Caco-2 (cell line): ENCODE data around the gene ALOX12B. TPM values are rescaled to one million over a fixed set of nuclear protein-coding genes. Genes with fewer than 3 reads are reported as not detected.

Experiments used
- BruUV-seq: library from RNA; stranded (reverse); fragments of 400-500 nt; replicated peaks from 2 replicates; lab custom pipeline; 2021; lab: Mats Ljungman, UMichigan
- CTCF ChIA-PET: fragments of 300-600 bp; sonication (Branson Sonifier 250); formaldehyde crosslinking; loops from one replicate; lab custom pipeline; 2022; ENCODE audit warnings: antibody characterized with exemption; lab: Charles Lee
- POLR2A ChIA-PET: fragments of 300-600 bp; sonication (Branson Sonifier 250); formaldehyde crosslinking; loops from one replicate; lab custom pipeline; 2022; ENCODE audit warnings: antibody characterized with exemption; lab: Charles Lee
- DNase-seq, 2 experiments: peaks; one replicate each; pipeline versions ENCODE4 v3.0.0 to v3.0.0-alpha.2; 2020 to 2022
- H3K27me3 ChIP-seq: replicated peaks from 2 replicates; pipeline ENCODE4 v1.6.0; 2011; ENCODE audit warnings: low read length; ENCODE audit not compliant: control insufficient read depth, insufficient read depth
- H3K36me3 ChIP-seq: 2 replicates; pipeline ENCODE4 v1.5.1; 2011; ENCODE audit warnings: low read length; ENCODE audit not compliant: control insufficient read depth, insufficient read depth
- H3K4me1 ChIP-seq: fragments of 250-450 bp; sonication (Bioruptor Pico); 2 replicates; pipeline ENCODE4 v1.5.1; 2020; ENCODE audit warnings: mild to moderate bottlenecking
- H3K4me3 ChIP-seq: 2 replicates; pipeline ENCODE4 v1.5.1; 2011; ENCODE audit warnings: low read depth, mild to moderate bottlenecking, control low read depth, low read length
- H3K9me3 ChIP-seq: fragments of 250-450 bp; sonication (Bioruptor Pico); 2 replicates; pipeline ENCODE4 v1.5.1; 2020; ENCODE audit warnings: mild to moderate bottlenecking, moderate library complexity
- H3K27ac Mint-ChIP-seq: one replicate; pipeline ENCODE4 v1.8.0; 2022; ENCODE audit warnings: mixed read lengths; ENCODE audit not compliant: unreplicated experiment
- H3K27me3 Mint-ChIP-seq: one replicate; pipeline ENCODE4 v1.8.0; 2022; ENCODE audit warnings: mixed read lengths; ENCODE audit not compliant: insufficient read depth, unreplicated experiment
- H3K36me3 Mint-ChIP-seq: one replicate; pipeline ENCODE4 v1.8.0; 2022; ENCODE audit warnings: mild to moderate bottlenecking, mixed read lengths; ENCODE audit not compliant: insufficient read depth, unreplicated experiment
- H3K4me1 Mint-ChIP-seq: one replicate; pipeline ENCODE4 v1.8.0; 2022; ENCODE audit warnings: low read depth, mixed read lengths; ENCODE audit not compliant: unreplicated experiment
- H3K4me3 Mint-ChIP-seq: one replicate; pipeline ENCODE4 v1.8.0; 2022; ENCODE audit warnings: mild to moderate bottlenecking, moderate library complexity, mixed read lengths; ENCODE audit not compliant: unreplicated experiment
- H3K9me3 Mint-ChIP-seq: one replicate; pipeline ENCODE4 v1.8.0; 2022; ENCODE audit warnings: mixed read lengths; ENCODE audit not compliant: unreplicated experiment
- intact Hi-C: fragments of 100-400 bp; cut with micrococcal nuclease; formaldehyde crosslinking; loops from one replicate; pipeline ENCODE4 v1.10.0; 2022; ENCODE audit not compliant: unreplicated experiment
- total RNA-seq: library from RNA; stranded (reverse); gene quantifications from 2 replicates; pipeline ENCODE4 v1.2.3, GENCODE V29; 2022
- TF ChIP-seq, protein P1 (sequence below), 2 experiments: fragments of 200-600 bp in 1 of 2; IDR thresholded peaks; 1 replicate in 1 of 2; 2 replicates in 1 of 2; pipeline versions ENCODE4 v1.5.1 to v1.8.0; 2011 to 2022; ENCODE audit warnings: antibody characterized with exemption in 1 of 2, control low read depth in 1 of 2, inconsistent platforms in 1 of 2, low read depth in 1 of 2, low read length in 1 of 2, mild to moderate bottlenecking in 1 of 2, moderate library complexity in 1 of 2; ENCODE audit not compliant: insufficient read depth in 1 of 2, severe bottlenecking in 1 of 2, unreplicated experiment in 1 of 2

ALOX12B gene
- total RNA-seq, 1 experiment from 2014 or later: 0.34 TPM

DNA sequence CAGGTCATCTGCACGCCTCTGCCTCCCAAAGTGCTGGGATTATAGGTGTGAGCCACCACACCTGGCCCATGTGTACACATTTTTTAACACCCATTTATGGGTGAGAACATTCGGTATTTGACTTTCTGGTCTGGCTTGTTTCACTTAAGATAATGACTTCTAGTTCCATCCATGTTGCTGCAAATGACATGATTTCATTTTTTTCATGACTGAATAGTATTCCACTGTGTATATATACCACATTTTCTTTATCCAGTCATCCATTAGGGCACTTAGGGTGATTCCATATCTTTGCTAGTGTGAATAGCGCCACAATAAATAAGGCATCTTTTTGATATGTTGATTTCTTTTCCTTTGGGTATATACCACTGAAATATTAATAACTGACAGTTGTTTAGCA is 5.6 kb downstream of the ALOX12B start:
- intact Hi-C loops: loop anchor here (5.0 kb wide), 1 partner anchor 35 kb away; the partner anchor contains the start of gene ALOXE3
- DNase-seq: no peak
- Histone ChIP-seq H3K4me3 (no peak overlapping the region), H3K9me3 (no peaks in the 10 kb centered on the region), H3K4me1 (no peaks in the 10 kb centered on the region), H3K36me3 (no peaks in the 10 kb centered on the region), H3K27me3 (no peaks in the 10 kb centered on the region)
- Mint-ChIP-seq H3K4me1 (no peaks in the 10 kb centered on the region), H3K36me3 (no peaks in the 10 kb centered on the region), H3K27me3 (peaks cover 2% of the 10 kb centered on the region), H3K27ac (no peak overlapping the region), H3K9me3 (no peaks in the 10 kb centered on the region), H3K4me3 (no peak overlapping the region)
- BruUV-seq: no TSS peak
- POLR2A ChIA-PET: no interaction called here
- TF ChIP-seq, protein P1, sequence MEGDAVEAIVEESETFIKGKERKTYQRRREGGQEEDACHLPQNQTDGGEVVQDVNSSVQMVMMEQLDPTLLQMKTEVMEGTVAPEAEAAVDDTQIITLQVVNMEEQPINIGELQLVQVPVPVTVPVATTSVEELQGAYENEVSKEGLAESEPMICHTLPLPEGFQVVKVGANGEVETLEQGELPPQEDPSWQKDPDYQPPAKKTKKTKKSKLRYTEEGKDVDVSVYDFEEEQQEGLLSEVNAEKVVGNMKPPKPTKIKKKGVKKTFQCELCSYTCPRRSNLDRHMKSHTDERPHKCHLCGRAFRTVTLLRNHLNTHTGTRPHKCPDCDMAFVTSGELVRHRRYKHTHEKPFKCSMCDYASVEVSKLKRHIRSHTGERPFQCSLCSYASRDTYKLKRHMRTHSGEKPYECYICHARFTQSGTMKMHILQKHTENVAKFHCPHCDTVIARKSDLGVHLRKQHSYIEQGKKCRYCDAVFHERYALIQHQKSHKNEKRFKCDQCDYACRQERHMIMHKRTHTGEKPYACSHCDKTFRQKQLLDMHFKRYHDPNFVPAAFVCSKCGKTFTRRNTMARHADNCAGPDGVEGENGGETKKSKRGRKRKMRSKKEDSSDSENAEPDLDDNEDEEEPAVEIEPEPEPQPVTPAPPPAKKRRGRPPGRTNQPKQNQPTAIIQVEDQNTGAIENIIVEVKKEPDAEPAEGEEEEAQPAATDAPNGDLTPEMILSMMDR (IDR thresholded peaks at IDR 0.05; ENCODE audit: insufficient read depth in 1 of 2, low read depth in 1 of 2, low read length in 1 of 2, severe bottlenecking in 1 of 2, unreplicated experiment in 1 of 2): no peak
- CTCF ChIA-PET: no interaction called here

DNA sequence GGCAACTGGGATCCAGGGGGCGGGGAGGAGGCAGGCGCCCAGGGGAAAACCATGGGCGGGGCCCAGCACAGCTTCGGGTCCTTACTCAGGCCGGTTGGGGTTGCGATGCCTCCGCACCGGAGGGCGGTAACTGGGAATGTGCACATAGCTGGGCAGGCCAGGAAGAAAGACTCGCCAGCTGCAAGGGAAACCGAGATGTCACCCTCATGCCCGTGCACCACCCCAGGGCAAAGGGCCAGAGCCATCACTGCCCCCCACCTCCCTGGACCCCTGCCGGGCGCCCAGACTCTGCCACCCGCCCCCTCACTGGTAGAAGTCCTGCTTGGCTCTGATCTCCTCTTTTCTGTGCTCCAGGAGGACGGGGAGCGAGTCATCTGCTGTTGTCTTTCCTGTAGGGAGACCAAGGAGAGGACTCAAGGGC is 6.7 kb downstream of the ALOX12B start:
- ChIA-PET CTCF (interaction anchor here (1.3 kb wide), 1 partner anchor 13 kb away, joined by 3 read pairs; no protein-coding TSS in a partner anchor), POLR2A (no interaction called here)
- Mint-ChIP-seq H3K27me3 (peaks cover 2% of the 10 kb centered on the region), H3K4me3 (peak overlapping the region; percentile 73), H3K4me1 (no peaks in the 10 kb centered on the region), H3K27ac (no peak overlapping the region), H3K36me3 (no peaks in the 10 kb centered on the region), H3K9me3 (no peaks in the 10 kb centered on the region)
- TF ChIP-seq, protein P1 (IDR thresholded peaks at IDR 0.05; ENCODE audit: insufficient read depth in 1 of 2, low read depth in 1 of 2, low read length in 1 of 2, severe bottlenecking in 1 of 2, unreplicated experiment in 1 of 2): no peak
- Histone ChIP-seq H3K36me3 (no peaks in the 10 kb centered on the region), H3K9me3 (no peaks in the 10 kb centered on the region), H3K4me3 (no peak overlapping the region), H3K4me1 (no peaks in the 10 kb centered on the region), H3K27me3 (no peaks in the 10 kb centered on the region)
- BruUV-seq: no TSS peak
- no peak for DNase-seq
- intact Hi-C loops: loop anchor here (5.0 kb wide), 1 partner anchor 36 kb away; the partner anchor contains the start of gene ALOXE3

DNA sequence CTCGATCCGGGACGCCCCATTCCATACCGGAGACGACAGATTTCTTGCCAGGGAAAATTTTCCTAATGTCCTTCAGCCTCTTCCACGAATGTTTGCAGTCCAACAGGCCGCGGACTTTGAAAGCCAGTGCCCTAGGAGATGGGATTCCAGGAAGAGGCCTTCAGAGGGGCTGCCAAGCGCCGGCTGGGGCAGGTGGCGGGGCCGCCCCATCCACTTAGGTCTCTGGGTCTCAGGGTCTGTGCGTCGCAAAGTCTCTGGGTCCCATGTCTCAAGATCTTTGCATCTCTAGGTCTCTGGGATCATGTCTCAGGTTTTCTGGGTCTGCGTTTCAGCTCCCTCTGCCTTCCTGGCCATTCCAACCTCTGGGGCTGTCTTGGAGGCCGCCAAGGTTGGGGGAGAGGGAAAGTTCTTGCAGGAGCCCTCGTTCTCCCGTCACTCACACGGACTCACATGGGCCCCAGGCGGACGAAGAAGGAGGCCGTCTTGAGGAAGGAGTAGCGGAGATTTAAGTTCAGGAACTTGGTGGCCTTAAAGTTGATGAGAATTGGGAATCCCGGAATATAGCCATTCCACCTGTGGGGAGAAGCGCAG is 7.2 kb downstream of the ALOX12B start:
- H3K27ac Mint-ChIP-seq: no peak overlapping the region
- Histone ChIP-seq H3K36me3 (no peaks in the 10 kb centered on the region), H3K4me3 (peak overlapping the region; percentile 11), H3K9me3 (no peaks in the 10 kb centered on the region), H3K4me1 (no peaks in the 10 kb centered on the region), H3K27me3 (no peaks in the 10 kb centered on the region)
- DNase-seq: no peak
- no peaks in the 10 kb centered on the region for H3K4me1 Mint-ChIP-seq
- no peaks in the 10 kb centered on the region for H3K36me3 Mint-ChIP-seq
- peak overlapping the region; percentile 73 for H3K4me3 Mint-ChIP-seq
- no peaks in the 10 kb centered on the region for H3K9me3 Mint-ChIP-seq
- TF ChIP-seq, protein P1 (IDR thresholded peaks at IDR 0.05; ENCODE audit: insufficient read depth in 1 of 2, low read depth in 1 of 2, low read length in 1 of 2, severe bottlenecking in 1 of 2, unreplicated experiment in 1 of 2): peak in 1 of 2 experiments; percentile 13
- CTCF ChIA-PET: interaction anchor here (1.3 kb wide), 1 partner anchor 13 kb away, joined by 3 read pairs; no protein-coding TSS in a partner anchor
- POLR2A ChIA-PET: no interaction called here
- BruUV-seq: no TSS peak
- peaks cover 2% of the 10 kb centered on the region for H3K27me3 Mint-ChIP-seq
- intact Hi-C loops: loop anchor here (5.0 kb wide), 1 partner anchor 37 kb away; the partner anchor contains the start of gene ALOXE3
